ENCODE results near the gene TERT.
"Not testable (repeated sequence)": the region's sequence is repeated elsewhere in the genome, so short reads cannot be mapped to it uniquely, and the experiment has no call there.

TERT gene

DNA sequence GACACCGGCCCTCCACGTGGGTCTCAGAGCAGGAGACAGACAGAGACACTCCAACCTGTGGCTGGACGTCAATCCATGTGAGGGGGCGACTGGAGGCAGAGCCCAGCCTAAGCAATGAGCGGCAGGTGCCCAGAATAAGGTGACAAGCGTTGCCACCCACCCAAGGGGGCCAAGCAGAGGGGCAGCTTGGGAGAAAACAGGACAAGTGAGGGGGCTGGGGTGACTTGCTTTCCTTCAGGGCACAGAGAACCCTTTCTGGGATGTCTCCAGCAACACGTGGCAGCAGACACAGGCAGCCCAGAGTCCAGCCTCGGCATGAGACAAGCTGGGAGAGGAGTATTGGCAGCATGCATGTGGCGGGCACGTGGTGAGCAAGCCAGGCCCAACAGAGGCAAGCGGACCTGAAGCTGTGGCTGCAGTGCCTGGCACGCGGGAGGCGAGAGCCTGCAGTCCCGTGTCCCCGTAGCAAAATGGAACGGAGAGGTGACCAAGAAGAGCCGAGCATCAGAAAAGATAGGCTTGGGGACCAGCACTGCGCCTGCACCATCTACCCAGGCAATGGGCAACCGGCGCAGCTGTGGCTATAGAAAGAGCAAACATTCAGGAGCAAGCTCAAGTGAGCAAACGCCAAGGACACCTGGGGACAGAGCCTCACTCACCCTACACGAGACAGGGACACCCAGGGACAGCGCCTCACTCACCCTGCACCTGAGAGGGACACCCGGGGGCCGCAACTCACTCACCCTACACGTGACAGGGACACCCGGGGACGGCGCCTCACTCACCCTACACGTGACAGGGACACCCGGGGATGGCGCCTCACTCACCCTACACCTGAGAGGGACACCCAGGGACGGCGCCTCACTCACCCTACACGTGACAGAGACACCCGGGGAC, 6.2 kb downstream of the TERT start:
- no peak overlapping the region for H3K4me3 ChIP-seq (ENCODE audit: low read depth, low read length)

DNA sequence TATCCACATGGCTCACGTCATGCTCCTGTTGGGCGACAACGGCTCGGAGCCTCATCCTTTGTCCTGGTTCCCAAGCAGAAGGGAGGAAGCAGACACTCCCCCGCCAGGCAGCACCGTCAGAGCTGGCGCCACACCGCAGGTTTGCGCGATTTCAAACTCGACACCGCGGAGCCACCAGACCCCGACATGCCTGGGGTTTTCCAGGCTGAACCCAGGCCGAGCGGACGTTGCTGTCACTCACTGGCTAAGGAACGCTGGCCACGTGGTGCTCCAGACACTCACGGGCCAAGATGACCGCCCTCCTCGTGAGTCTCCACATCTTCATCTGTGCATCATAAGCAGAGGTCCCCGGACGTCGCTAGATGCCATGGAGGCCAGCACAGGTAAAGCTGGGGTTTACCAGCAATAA, 9.0 kb downstream of the TERT start:
- TF ChIP-seq, protein P1, sequence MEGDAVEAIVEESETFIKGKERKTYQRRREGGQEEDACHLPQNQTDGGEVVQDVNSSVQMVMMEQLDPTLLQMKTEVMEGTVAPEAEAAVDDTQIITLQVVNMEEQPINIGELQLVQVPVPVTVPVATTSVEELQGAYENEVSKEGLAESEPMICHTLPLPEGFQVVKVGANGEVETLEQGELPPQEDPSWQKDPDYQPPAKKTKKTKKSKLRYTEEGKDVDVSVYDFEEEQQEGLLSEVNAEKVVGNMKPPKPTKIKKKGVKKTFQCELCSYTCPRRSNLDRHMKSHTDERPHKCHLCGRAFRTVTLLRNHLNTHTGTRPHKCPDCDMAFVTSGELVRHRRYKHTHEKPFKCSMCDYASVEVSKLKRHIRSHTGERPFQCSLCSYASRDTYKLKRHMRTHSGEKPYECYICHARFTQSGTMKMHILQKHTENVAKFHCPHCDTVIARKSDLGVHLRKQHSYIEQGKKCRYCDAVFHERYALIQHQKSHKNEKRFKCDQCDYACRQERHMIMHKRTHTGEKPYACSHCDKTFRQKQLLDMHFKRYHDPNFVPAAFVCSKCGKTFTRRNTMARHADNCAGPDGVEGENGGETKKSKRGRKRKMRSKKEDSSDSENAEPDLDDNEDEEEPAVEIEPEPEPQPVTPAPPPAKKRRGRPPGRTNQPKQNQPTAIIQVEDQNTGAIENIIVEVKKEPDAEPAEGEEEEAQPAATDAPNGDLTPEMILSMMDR (IDR thresholded peaks at IDR 0.05; ENCODE audit: borderline replicate concordance, insufficient read depth, low read depth, low read length), result no peak
- no peak overlapping the region for H3K4me3 ChIP-seq (ENCODE audit: low read depth, low read length)

More for the DNA sequence above, 6.2 kb downstream of the TERT start:
- TF ChIP-seq, protein P1 (IDR thresholded peaks at IDR 0.05; ENCODE audit: borderline replicate concordance, insufficient read depth, low read depth, low read length), result no peak

DNA sequence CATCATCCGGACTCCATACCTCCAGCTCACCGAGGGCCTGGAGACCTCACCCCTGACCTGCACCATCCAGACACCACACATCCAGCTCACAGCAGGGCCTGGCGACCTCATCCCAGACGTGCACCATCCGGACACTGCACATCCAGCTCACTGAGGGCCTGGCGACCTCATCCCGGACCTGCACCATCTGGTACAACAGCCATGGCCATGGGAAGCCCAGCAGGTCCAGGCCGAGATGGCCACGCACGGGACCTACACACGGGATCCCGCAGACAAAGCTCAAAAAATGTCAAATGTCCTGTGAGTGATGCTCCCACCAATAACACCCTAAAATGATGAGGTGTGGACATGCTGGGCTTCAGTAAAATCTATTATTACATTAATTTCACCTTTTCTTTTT, 9.7 kb downstream of the TERT start:
- H3K4me3 ChIP-seq (ENCODE audit: low read depth, low read length), result no peak overlapping the region
- TF ChIP-seq, protein P1 (IDR thresholded peaks at IDR 0.05; ENCODE audit: borderline replicate concordance, insufficient read depth, low read depth, low read length), result no peak

DNA sequence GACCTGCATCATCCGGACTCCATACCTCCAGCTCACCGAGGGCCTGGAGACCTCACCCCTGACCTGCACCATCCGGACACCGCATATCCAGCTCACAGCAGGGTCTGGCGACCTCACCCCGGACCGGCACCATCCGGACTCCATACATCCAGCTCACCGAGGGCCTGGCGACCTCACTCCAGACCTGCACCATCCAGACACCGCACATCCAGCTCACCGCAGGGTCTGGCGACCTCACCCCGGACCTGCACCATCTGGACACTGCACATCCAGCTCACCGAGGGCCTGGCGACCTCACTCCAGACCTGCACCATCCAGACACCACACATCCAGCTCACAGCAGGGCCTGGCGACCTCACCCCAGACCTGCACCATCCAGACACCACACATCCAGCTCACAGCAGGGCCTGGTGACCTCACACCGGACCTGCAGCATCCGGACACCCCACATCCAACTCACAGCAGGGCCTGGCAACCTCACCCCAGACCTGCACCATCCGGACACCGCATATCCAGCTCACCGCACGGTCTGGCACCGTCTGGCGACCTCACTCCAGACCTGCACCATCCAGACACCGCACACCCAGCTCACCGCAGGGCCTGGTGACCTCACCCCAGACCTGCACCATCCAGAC, 10.4 kb downstream of the TERT start:
- not testable (repeated sequence) for H3K4me3 ChIP-seq (ENCODE audit: low read depth, low read length)

DNA sequence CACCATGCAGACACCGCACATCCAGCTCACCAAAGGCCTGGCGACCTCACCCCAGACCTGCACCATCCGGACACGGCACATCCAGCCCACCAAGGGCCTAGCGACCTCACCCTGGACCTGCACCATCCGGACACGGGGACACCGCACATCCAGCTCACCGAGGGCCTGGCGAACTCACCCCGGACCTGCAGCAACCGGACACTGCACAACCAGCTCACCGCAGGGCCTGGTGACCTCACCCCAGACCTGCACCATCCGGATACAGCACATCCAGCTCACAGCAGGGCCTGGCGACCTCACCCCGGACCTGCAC, 11.2 kb downstream of the TERT start:
- H3K4me3 ChIP-seq (ENCODE audit: low read depth, low read length), result not testable (repeated sequence)

DNA sequence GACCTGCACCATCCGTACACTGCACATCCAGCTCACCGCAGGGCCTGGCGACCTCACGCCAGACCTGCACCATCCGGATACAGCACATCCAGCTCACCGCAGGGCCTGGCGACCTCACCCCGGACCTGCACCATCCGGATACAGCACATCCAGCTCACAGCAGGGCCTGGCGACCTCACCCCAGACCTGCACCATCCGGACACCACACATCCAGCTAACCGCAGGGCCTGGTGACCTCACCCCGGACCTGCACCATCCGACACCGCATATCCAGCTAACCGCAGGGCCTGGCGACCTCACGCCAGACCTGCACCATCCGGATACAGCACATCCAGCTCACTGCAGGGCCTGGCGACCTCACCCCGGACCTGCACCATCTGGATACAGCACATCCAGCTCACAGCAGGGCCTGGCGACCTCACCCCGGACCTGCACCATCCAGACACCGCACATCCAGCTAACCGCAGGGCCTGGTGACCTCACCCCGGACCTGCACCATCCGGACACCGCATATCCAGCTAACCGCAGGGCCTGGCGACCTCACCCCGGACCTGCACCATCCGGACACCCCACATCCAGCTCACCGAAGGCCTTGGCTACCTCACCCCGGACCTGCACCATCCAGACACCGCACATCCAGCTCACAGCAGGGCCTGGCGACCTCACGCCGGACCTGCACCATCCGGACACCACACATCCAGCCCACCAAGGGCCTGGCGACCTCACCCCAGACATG, 11.7 kb downstream of the TERT start:
- not testable (repeated sequence) for H3K4me3 ChIP-seq (ENCODE audit: low read depth, low read length)

DNA sequence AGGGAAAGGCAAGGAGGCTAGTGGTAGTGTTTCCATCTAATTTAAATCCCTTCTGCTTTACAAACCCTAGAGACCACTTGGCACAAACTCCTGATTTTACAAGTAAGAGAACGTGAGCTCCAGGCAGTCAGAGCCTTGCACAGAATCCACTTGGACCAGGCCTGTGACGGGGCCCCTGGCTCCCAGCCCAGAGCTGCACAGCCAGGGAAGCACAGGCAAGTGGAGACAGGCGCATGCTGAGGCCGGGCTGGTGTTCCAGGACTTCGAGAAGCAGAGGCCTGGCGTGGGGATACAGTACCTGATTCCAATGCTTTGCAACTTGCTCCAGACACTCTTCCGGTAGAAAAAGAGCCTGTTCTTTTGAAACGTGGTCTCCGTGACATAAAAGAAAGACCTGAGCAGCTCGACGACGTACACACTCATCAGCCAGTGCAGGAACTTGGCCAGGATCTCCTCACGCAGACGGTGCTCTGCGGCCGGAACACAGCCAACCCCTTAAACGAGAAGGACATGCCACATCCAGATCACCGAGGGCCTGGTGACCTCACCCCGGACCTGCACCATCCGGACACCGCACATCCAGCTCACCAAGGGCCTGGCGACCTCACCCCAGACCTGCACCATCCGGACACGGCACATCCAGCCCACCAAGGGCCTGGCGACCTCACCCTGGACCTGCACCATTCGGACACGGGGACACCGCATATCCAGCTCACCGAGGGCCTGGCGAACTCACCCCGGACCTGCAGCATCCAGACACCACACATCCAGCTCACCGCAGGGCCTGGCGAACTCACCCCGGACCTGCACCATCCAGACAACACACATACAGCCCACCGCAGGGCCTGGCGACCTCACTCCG, 12.5 kb downstream of the TERT start:
- H3K4me3 ChIP-seq (ENCODE audit: low read depth, low read length), result no peak overlapping the region
- TF ChIP-seq, protein P1 (IDR thresholded peaks at IDR 0.05; ENCODE audit: borderline replicate concordance, insufficient read depth, low read depth, low read length), result no peak

Measured in GM12875 (cell line).